CD1c-positive myeloid dendritic cell (primary cell): ENCODE data around the gene ITPRIP.

Source experiments
- DNase-seq: peaks from one replicate; pipeline ENCODE4 v3.0.0-alpha.2; 2016; ENCODE audit errors: extremely low spot score

Gene ITPRIP

DNA sequence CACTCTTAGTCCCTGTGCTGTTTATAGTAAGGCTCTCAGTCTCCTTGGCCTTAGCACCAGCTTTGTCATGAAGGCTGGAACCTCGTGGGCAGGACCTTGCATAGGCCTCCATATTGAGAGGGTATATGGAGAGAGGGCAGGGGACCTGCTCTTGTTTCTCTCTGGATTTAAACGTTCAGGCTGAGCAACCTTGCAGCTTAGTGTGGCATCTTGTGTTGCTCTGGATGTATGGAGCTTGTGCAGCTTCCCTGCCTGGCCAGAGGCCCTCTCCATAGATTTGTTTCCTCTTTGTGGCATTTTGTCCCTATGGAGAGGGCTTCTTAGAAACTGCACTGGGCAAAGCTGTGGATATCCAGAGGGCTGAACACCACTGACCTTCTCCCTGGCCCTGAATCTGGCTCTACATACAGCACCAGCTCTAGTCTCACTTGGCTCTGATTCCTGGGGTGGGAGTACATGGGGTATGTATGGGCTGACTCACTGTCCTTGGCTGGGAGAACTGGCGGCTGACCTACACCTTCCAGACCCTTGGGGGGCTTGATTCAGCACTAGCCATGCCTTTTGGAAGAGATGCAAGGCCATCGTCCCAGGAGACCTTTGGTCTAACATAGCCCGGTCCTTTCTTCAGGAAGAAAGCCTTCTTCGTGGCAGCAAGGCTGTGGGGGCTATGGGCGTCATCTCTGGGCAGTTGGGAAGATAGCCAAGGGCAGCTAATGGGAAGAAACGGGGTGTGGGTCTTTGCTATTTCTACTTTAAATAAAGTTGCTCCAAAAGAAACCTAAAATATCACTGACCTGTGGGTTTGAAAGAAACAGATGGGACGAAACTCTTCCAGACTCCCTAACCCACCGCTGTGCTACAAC is 30.5 kb downstream of the ITPRIP start:
- DNase-seq = no peak

DNA sequence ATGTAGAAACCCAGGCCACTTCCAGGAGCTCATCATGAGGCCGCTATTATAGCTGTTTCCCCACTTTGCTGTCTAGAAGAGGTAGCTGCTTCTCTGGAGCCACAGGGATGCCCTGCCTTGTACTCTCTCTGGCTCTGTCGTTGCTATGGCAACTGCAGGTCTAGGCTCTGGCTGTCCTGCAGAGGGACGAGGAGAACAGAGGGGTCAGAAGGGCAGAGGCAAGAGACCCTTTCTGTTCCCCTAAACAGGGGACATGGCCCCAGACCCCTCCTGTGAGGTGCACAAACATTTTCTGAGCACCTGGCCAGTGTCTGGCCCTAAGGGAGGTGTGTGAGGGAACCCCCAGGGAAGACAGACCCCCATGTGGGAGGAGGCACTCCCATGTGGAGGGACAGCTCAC is 31.4 kb downstream of the ITPRIP start:
- no peak for DNase-seq

DNA sequence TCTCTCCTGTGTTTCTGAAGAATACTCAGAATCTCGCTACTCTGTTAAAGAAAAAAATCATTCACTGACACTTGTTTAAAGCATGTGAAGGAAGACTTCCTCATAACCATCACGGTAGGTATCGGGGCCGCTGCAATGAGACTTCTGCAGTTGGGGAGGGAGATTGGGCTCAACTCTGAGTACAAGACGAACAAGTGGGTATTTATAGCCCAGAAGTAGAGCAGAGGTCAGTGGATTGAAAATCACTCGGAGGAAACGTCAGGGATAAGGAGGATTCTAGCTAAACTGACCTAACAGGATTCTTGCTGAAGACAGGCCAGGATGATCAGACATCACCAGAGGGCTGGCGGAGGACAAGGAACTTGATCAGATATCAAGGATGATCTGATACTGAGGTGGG is 33.3 kb downstream of the ITPRIP start:
- no peak for DNase-seq

DNA sequence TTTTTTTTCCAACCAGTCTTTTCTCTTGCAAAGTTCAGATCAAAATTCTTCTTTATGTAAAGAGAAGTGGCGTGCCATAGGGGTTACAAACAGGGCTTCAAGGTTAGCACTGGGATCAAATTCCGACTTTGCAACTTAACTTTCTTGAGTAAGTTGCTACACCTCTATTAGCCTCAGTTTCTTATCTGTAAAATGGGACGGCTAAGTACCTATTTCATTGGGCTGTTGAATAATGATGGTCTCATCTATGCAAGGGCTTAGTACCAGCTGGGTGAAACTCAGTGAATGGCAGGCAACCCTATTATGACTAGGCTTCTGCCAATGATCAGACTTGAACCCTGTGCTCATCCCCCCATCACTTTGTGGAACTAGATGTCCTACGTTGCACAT is 33.9 kb downstream of the ITPRIP start:
- no peak for DNase-seq

DNA sequence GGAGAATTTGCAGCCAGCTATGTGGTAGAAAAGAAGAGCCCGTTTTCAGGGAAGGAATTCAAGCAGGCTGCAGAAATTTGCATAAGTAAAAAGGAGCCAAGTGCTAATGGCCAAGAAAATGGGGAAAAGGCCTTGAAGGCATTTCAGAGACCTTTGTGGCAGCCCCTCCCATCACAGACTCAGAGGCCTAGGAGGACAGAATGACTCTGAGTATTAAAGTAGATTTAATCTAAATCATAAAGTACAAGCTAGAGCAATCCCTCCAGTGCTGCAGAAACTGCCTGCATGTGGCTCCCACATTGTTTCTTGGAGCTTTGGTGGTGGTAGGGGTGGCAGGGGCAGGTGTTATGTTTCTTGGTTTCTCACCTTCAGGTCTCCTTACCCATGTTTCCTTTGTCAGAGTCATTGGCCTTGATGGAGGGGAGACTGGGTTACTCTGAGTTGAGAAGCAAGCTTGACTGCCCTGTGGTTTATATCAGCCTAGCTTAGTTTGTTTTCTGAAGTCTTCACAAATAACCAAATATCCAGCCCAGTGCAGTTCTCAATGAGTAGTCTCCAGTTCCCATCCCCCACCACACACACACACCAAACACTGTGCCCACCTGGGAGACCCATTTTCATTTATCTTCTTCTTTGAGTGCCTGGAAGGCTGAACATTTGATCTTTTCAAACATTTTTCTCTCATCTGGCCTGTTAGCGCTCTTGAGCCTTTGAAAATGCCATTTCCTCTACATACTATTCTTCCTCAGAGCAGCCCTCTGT is 34.5 kb downstream of the ITPRIP start:
- no peak for DNase-seq

DNA sequence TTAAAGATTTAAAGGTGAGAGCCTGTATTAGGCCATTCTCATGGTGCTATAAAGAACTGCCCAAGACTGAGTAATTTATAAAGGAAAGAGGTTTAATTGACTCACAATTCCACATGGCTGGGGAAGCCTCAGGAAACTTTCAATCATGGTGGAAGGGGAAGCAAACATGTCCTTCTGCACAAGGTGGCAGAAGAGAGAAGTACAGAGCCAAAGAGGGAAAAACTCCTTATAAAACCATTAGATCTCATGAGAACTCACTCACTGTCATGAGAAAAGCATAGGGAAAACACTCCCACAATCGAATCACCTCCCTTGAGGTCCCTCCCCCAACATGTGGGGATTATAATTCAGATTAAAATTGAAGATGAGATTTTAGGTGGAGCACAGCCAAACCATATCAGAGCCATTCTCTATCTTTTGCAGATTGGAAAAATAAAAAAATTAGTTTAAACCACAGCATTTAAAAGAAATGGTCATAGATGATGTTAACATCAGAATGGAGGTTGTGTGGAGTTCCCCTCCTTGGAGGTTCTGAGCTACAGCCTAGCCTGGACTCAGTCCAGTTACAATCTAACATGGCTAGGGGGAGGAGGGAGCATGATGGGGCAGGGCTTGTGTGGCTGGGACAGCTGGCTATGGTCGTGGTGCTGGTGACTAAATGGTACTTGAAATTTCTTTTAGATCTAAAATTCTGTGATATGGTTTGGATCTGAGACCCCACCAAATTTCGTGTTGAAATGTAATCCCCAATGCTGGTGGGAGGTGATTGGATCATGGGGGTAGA is 36.2 kb downstream of the ITPRIP start:
- no peak for DNase-seq

DNA sequence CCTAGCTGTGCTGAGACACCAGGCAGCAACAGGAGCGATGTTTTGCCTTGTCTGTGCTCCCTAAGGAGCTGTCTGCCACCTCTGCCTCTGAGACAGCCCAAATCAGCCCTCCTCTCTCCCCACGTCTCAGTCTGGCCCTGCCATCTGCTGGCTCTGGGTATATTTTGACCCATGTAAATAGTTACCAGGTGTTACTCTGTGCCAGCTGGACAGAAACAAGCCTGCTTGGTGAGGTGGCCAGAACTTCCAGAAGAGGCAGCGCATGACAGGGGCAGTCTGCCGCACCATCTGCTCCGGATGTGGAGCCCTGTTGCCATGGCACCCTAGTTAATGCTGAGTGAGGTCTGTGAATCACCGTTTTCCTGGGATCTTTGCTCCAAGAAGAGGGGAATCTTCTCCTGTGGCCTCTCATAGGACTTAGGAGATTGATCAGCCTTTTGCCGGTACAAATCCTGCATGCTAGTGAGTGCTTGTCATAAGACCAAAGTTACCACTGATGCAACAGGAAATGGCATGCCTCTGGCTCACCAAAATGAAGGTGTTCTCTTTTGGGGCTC is 37.5 kb downstream of the ITPRIP start:
- DNase-seq = no peak

DNA sequence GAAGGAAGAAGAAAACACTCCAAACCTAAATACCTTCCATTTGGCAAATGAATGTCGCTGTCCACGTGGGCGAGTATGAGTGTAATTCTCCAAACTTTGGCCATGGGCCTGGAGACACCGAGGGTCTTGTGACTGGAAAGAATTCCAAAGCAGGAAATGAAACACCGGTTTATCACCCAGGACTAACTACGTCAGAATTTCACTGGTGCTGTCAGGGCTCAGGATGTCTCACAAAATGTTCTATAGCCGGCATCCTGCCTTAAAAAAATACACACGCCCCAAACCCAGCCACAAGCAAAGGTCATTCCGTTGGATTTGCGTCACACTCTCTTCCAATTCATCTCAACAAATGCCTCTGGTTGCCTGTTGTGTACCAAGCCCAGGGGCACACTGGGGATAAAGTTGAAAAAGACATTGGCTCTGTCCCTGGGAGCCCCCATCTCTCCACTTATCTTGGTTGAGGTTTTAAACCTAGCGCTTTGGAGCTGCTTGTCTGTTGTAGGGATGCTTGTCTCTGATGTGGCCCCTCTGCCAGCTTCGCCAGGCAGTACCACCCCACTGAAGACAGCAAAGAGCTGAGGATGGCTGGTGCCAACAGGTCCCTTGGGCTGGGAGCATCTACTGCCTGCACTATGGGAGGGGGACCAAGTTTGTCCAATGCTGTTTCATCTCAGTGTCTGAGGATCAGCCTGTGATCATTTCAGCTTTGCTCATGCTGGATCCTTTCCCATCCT is 38.1 kb downstream of the ITPRIP start:
- DNase-seq = no peak

DNA sequence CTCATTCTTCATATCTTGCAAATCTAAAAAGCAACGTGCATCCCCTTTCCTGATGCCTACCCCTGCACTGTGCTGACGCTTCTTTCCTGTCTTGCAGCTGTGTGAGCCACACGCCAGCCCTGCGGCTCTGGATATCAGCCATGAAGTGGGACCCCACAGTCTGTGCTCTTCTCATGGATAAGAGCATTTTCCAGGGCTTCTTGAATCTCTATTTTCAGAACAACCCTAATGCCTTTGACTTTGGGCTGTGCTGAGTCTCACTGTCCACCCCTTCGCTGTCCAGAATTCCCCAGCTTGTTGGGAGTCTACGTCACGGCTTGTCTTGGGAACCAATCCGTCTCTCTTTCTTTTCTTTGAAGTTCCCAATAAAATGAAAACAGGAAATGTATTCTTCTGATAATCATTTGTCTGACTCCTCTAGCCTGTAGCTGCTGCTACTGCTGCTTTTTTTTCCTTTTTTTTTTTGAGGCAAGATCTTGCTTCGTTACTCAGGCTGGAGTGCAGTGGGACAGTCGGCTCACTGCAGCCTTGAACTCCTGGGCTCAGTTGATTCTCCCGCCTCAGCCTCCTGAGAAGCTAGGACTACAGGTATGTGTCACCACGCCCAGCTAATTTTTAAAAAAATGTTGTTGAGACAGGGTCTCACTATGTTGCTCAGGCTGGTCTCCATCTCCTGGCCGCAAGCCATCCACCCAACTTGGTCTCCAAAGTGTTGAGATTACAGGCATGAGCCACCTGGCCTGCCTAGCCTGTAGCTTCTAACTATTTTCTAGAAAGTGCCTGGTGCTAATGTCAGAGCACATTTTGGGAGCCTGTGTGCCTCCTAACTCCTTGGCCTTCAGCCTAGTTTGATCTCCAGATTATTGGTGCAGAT is 39.0 kb downstream of the ITPRIP start:
- no peak for DNase-seq

DNA sequence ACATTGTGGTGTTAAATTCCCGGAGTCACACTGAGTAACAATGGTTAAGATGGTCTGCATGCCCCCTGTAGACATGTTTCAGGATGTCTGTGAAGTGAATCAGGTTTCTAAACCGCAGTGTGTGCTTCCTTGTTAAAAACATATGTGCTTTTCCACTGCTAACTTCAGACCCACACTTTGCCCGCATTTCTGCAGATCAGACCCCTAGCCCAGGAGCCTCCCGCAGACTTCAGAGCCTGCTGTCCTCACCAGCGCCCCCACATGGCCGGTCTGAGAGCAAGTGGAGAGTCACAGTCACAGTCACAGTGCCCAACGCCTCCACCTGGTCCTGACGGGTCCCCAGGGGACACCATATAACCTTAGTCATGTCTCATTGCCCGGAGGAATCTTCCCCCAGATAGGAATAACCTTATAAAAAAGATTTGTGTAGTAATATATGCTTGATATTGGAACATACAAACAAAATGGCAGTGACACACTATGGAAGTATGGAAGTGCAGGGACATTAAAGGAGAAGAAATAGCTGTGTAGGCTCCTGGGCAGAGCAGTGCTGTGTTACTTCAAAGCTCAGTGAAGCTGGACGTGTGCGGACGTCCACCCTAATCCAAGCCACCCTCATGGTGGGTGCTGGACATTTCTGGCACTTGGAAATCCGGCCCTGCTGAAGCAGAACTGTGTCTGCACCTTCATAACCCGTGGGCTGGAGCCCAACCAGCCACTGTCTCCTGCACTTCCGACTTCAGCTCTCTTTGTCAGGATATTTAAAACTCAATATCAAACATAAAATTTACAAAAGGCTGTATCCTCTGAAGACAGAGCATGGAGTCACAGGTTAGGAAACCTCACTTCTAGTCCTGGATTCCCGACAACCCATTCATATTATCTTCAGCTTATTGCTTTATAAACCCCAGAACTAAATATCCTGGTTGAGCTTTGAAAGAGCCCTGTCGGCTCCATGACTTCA is 40.3 kb downstream of the ITPRIP start:
- no peak for DNase-seq

DNA sequence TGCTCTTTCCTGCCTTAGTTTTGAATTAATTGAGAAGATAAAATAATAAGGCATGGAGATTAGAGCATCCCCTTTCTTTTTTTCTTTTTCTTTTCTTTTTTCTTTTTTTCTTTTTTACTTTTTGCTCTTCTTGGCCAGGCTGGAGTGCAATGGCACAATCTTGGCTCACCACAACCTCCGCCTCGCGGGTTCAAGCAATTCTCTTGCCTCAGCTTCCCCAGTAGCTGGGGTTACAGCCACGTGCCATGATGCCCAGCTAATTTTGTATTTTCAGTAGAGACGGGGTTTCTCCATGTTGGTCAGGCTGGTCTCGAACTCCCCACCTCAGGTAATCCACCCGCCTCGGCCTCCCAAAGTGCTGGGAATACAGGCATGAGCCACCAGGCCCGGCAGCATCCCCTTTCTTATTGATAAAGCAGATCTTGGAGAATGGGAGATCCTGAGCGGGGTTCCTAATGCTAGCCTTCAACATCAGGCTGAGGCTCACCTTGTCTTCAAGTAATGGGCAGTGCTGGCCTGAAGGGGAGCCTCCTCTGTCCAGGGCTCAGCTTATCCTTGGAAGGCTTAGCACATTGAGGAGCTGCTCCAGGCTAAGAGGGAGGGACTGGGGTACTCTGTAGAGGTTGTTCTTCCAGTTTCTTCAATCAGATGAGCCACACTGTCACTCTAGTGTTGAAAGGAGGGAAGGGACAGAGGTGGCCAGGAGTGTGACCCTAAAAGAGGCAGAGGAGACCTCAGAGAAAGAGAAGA is 41.4 kb downstream of the ITPRIP start:
- no peak for DNase-seq

DNA sequence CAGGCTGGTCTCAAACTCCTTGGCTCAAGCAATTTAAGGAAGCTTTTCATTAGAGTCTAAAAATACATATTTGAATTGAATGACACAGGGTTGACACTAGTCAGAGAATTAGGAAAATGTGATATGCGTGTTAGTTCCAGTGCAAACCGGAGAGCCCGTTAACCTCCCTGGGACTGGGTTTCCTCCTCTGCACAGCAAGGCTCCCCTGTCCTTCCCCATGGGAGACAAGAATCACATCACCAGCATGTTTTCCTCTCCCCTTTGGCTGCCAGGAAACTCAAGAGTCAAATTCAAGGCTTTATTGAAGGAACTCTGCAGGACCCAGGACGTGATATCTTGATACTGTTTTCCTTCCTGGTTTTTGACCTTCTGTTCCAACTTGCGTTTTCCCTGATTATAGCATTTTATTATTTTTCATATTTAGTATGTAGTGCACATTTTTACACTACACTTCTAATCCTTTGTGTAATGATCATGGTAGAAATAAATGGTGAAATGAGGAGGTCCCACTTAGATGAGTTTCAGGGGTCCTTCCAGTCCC is 44.4 kb downstream of the ITPRIP start:
- no peak for DNase-seq

DNA sequence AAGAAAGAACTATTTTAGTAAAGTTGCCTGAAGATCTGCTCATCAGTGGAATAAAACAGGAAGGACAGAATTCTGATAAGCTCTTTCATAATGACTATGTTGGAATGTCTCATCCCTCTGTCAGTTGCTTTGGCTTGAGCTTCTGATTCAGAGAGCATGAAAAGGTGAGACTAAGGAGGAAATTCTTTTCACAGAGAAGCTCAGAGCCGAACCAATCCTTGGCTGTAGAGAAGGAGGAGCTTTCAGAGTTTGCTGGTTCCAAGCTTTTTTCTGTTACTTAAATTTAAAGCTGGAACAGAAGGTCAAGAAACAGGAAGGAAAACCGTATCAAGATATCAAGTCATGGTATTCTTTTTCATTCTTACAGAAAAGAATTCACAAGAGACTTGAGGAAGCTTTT is 45.3 kb downstream of the ITPRIP start:
- DNase-seq = peak; percentile 65

DNA sequence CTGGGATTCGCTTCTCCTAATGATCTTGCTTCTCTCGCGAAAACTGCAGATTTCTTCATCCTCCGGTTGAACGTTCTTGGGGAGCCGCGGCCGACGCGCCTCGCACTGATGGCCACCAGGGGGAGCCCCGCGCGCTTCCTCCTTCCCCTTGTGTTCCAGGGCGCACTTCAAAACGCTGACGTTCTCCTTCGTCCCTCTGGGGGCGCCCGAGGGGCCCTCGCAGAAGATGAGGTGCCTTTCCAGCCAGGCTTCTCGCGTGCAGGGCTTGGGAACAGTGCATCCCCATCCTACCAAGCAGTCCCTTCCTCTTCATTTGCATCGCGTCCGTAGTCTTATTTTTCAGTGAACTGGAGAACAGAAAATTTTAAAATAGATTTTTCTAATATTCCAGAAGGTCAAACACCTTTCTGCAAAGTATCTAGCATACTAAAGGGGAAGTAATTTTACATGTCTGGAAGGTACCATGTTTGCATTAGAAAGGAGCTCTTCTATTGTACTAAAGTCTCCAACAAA is 46.8 kb downstream of the ITPRIP start:
- DNase-seq = peak; percentile 95

DNA sequence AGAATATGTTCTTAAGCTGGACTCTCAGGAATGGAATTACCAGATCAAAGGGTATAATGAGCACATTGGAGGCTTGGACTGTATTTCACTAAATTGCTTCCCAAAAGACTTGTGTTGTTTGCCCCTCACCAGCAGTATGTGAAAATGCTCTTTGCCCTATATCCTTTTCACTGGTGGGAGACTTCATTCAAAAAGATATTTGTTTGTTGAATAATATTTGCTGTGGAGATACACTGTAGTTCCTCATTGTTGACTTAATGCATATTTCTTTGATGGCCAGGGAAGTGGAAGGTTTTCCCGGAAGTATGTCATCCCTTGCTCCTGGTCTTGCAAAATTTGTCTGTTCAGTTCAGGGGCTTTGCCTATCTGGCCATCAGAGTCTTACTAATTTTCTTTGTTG is 49.9 kb downstream of the ITPRIP start:
- DNase-seq = no peak

DNA sequence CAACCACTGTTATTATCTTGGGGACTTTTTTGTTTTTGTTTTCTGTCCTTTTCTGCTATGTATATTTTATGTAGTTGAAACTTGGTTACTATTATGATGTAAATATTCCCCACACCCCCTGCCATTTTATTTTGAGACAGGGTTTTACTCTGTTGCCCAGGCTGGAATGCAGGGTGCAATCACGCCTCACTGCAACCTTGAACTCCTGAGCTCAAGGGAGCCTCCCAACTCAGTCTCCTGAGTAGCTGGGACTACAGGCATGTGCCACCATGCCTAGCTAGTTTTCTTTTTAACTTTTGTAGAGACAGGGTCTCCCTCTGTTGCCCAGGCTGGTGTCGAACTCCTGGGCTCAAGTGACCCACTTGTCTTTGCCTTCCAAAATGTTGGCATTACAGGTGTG is 51.3 kb downstream of the ITPRIP start:
- no peak for DNase-seq

DNA sequence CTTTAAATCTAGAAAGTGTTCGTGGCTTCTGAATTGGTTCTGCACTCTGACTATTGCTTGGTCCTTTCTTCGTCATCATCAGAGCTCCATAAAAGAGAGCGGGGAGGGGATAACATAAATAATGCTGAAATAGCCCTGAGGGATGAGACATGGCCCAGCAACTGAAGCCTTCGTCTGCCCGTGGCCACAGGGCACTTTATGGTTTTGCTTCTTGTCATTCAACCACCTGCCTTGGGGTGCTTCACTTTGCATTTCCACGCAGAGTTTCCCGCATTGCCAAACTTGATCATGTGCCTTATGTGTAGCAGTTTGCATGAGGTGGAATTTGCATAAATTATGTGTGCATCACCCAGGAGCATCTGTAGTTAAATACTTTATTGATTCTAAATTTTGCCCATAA is 53.4 kb downstream of the ITPRIP start:
- no peak for DNase-seq

DNA sequence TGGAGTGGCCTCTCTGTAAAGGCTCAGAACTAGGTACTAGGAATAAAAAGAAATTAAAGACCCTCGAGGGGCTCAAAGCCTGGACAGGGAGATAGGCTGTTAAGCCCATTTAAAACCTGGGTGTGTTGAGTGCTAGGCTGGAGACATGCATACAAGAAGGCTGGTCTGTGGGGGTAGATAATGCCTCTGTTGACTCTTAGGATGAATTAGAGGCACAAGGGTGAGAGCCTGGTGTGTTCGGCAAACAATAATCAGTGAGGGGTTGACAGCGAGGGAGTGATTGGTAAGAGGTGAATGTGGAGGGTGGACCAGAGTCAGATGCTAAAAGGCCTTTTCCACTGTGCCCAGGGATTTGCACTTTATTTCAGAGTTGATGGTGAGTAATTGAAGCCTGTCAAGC is 56.6 kb downstream of the ITPRIP start:
- no peak for DNase-seq
